Fibroblast of villous mesenchyme (primary cell): ENCODE results near the gene C8B. TPM values are rescaled to one million over a fixed set of nuclear protein-coding genes. Genes with fewer than 3 reads are reported as not detected.

Experiments
- DNase-seq: peaks from one replicate; pipeline ENCODE4 v3.0.0-alpha.2; 2010; ENCODE audit warnings: low read depth
- H3K4me3 ChIP-seq: 2 replicates; pipeline ENCODE4 v1.5.1; 2011; ENCODE audit warnings: low read depth, mild to moderate bottlenecking, low read length
- CTCF ChIP-seq: IDR thresholded peaks from 2 replicates; pipeline ENCODE4 v1.5.1; 2012; ENCODE audit warnings: low read depth, mild to moderate bottlenecking, low read length; ENCODE audit not compliant: insufficient read depth
- total RNA-seq: library from RNA; depleted of rRNA; stranded (reverse); fragments of >200 nt; gene quantifications from 2 replicates; pipeline ENCODE4 v1.2.3, GENCODE V29; 2012

C8B gene
- not detected in 2 replicates for total RNA-seq

GRCh38 chr1:56965916-56966697 lies at the start of gene C8B:
C8B (minus strand) TSS chr1:56966015; CDS start chr1:56965948, 67 bp downstream.
- no peak for TF ChIP-seq CTCF
- no peak within 1 kb of the TSS for H3K4me3 ChIP-seq
- no peak for DNase-seq

- TF ChIP-seq CTCF = no peak
- no peak overlapping the region for H3K4me3 ChIP-seq
- DNase-seq = no peak
These were observed 49.3 kb upstream of the C8B start for GRCh38 chr1:57015071-57015470.

- DNase-seq = no peak
- no peak for TF ChIP-seq CTCF
- H3K4me3 ChIP-seq = no peak overlapping the region
These were observed 47.7 kb upstream of the C8B start for GRCh38 chr1:57013522-57013921.

- no peak for TF ChIP-seq CTCF
- no peak for DNase-seq
- H3K4me3 ChIP-seq = no peak overlapping the region
These were observed 46.5 kb upstream of the C8B start for GRCh38 chr1:57012315-57012714.

GRCh38 chr1:57010511-57010910 lies 44.7 kb upstream of the C8B start:
- DNase-seq = no peak
- TF ChIP-seq CTCF = no peak
- no peak overlapping the region for H3K4me3 ChIP-seq

GRCh38 chr1:57007948-57008347 lies 42.1 kb upstream of the C8B start:
- DNase-seq = no peak

More at GRCh38 chr1:57007948-57008347, 42.1 kb upstream of the C8B start:
- H3K4me3 ChIP-seq = no peak overlapping the region
- TF ChIP-seq CTCF = no peak
